GM19035 (cell line): Measurements from ENCODE around the gene RASD2.
A peak's percentile ranks its signal among the peaks of the same experiment; 100 is the strongest.
"Not testable (repeated sequence)": the region's sequence is repeated elsewhere in the genome, so short reads cannot be mapped to it uniquely, and the experiment has no call there.

ENCODE experiments used
- ATAC-seq: cut with Tn5 transposase; IDR thresholded peaks from one replicate; pipeline ENCODE4 v1.9.1; 2021; ENCODE audit not compliant: unreplicated experiment

RASD2 gene

GRCh38 chr22:35540595-35541253 lies at the start of gene RASD2:
TSS of gene RASD2 (plus strand) at chr22:35540831. CDS start at chr22:35546810, 5,979 bp downstream.
- peak; percentile 19 for ATAC-seq

- not testable (repeated sequence) for ATAC-seq
Measured at GRCh38 chr22:35491061-35491907, 49.3 kb upstream of the RASD2 start.

GRCh38 chr22:35491908-35492380 lies 48.7 kb upstream of the RASD2 start:
- ATAC-seq, result no peak

GRCh38 chr22:35493074-35493473 lies 47.6 kb upstream of the RASD2 start:
- no peak for ATAC-seq

- not testable (repeated sequence) for ATAC-seq
Measured at GRCh38 chr22:35495711-35496110, 44.9 kb upstream of the RASD2 start.

- ATAC-seq, result no peak
Measured at GRCh38 chr22:35496768-35497312, 43.8 kb upstream of the RASD2 start.

- ATAC-seq, result no peak
Measured at GRCh38 chr22:35498026-35498800, 42.4 kb upstream of the RASD2 start.

- no peak for ATAC-seq
Measured at GRCh38 chr22:35502836-35503235, 37.8 kb upstream of the RASD2 start.

- ATAC-seq, result no peak
Measured at GRCh38 chr22:35505399-35506258, 35.0 kb upstream of the RASD2 start.

GRCh38 chr22:35506259-35506570 lies 34.4 kb upstream of the RASD2 start:
- no peak for ATAC-seq

- ATAC-seq, result not testable (repeated sequence)
Measured at GRCh38 chr22:35507851-35508250, 32.8 kb upstream of the RASD2 start.

- no peak for ATAC-seq
Measured at GRCh38 chr22:35509451-35509850, 31.2 kb upstream of the RASD2 start.

- ATAC-seq, result no peak
Measured at GRCh38 chr22:35509960-35510359, 30.7 kb upstream of the RASD2 start.

- no peak for ATAC-seq
Measured at GRCh38 chr22:35510481-35510934, 30.1 kb upstream of the RASD2 start.

GRCh38 chr22:35510951-35511350 lies 29.7 kb upstream of the RASD2 start:
- ATAC-seq, result no peak

- no peak for ATAC-seq
Measured at GRCh38 chr22:35514366-35514765, 26.3 kb upstream of the RASD2 start.

GRCh38 chr22:35515952-35516351 lies 24.7 kb upstream of the RASD2 start:
- not testable (repeated sequence) for ATAC-seq

GRCh38 chr22:35516723-35517122 lies 23.9 kb upstream of the RASD2 start:
- no peak for ATAC-seq

GRCh38 chr22:35517207-35517606 lies 23.4 kb upstream of the RASD2 start:
- ATAC-seq, result no peak
